ENCODE measurements around the gene XDH.

DNA sequence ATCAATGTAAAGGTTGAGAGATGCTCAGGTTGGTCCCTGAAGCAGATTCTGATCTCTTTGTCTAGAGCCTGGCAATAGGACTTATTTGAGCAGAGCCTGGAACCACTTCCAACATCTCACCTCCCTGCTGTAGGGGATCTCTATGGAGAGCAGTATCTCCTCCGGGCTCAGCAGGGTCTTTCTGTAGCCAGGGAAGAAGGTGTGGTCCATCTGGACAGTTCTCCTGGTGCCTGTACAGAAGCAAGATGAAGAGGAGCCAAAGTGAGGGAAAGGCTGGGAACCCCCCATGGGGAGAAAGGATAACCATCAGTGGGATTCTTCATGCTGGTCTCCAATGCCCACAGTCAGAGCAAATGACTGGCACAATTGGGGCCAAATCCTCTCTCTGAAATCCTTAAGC, 34.8 kb downstream of the XDH start:
- TF ChIP-seq, protein P1, sequence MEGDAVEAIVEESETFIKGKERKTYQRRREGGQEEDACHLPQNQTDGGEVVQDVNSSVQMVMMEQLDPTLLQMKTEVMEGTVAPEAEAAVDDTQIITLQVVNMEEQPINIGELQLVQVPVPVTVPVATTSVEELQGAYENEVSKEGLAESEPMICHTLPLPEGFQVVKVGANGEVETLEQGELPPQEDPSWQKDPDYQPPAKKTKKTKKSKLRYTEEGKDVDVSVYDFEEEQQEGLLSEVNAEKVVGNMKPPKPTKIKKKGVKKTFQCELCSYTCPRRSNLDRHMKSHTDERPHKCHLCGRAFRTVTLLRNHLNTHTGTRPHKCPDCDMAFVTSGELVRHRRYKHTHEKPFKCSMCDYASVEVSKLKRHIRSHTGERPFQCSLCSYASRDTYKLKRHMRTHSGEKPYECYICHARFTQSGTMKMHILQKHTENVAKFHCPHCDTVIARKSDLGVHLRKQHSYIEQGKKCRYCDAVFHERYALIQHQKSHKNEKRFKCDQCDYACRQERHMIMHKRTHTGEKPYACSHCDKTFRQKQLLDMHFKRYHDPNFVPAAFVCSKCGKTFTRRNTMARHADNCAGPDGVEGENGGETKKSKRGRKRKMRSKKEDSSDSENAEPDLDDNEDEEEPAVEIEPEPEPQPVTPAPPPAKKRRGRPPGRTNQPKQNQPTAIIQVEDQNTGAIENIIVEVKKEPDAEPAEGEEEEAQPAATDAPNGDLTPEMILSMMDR (IDR thresholded peaks at IDR 0.05; ENCODE audit: low read depth, low read length, poor library complexity, severe bottlenecking) = no peak
- no peak for TF ChIP-seq EZH2phosphoT487 (IDR thresholded peaks at IDR 0.05; ENCODE audit: borderline replicate concordance, low read length)

All from DOHH2 (cell line).